Thyroid gland (tissue), 4 donors: ENCODE measurements around the gene HS6ST1.

Source experiments
- POLR2A ChIP-seq, 2 donors: fragments of 450-650 bp; IDR thresholded peaks; one replicate each; pipeline ENCODE4 v1.6.1; 2017; ENCODE audit warnings: antibody characterized with exemption in 2 of 2, mild to moderate bottlenecking in 2 of 2, moderate library complexity in 1 of 2
- TF ChIP-seq, protein P1 (sequence below), 6 experiments: fragments of 200-600 bp in 3 of 6; fragments of 450-650 bp in 3 of 6; sonication (generic) in 3 of 6; IDR thresholded peaks; one replicate each; pipeline ENCODE4 v1.5.1; 2016 to 2019; ENCODE audit warnings: antibody characterized with exemption in 6 of 6, mild to moderate bottlenecking in 2 of 6, inconsistent platforms in 1 of 6, moderate library complexity in 1 of 6

- TF ChIP-seq, protein P1, sequence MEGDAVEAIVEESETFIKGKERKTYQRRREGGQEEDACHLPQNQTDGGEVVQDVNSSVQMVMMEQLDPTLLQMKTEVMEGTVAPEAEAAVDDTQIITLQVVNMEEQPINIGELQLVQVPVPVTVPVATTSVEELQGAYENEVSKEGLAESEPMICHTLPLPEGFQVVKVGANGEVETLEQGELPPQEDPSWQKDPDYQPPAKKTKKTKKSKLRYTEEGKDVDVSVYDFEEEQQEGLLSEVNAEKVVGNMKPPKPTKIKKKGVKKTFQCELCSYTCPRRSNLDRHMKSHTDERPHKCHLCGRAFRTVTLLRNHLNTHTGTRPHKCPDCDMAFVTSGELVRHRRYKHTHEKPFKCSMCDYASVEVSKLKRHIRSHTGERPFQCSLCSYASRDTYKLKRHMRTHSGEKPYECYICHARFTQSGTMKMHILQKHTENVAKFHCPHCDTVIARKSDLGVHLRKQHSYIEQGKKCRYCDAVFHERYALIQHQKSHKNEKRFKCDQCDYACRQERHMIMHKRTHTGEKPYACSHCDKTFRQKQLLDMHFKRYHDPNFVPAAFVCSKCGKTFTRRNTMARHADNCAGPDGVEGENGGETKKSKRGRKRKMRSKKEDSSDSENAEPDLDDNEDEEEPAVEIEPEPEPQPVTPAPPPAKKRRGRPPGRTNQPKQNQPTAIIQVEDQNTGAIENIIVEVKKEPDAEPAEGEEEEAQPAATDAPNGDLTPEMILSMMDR (IDR thresholded peaks at IDR 0.05): no peak
- TF ChIP-seq POLR2A (IDR thresholded peaks at IDR 0.05): no peak
These were observed 7.9 kb downstream of the HS6ST1 start for GRCh38 chr2:128310761-128311160.
